Measurements from ENCODE around the gene NOG. TPM values are rescaled to one million over a fixed set of nuclear protein-coding genes. Genes with fewer than 3 reads are reported as not detected.

NOG gene
- total RNA-seq, 1 experiment from 2014 or later = 0.15 TPM

- ChIA-PET POLR2A (ENCODE audit: low non-redundant PET) (no interaction called here), CTCF (no interaction called here)
- no TSS peak for BruUV-seq (replicated peaks)
- no peak for TF ChIP-seq CTCF (conservative IDR thresholded peaks at IDR 0.05; ENCODE audit: low read depth, low read length)
- TF ChIP-seq EZH2 (IDR thresholded peaks at IDR 0.05; ENCODE audit: borderline replicate concordance, low read depth, low read length, poor library complexity, severe bottlenecking) = no peak
- H3K9me3 ChIP-seq (ENCODE audit: low read depth, low read length, poor library complexity, severe bottlenecking) = no peaks in the 10 kb centered on the region
- no peak overlapping the region for H3K4me3 ChIP-seq (ENCODE audit: low read depth, low read length, poor library complexity, severe bottlenecking)
- intact Hi-C loops (cut with micrococcal nuclease; ENCODE audit: unreplicated experiment) = no loop called here
- peaks cover 21% of the 10 kb centered on the region for H3K4me1 ChIP-seq (ENCODE audit: insufficient read depth, low read length, poor library complexity, severe bottlenecking)
- H3K36me3 ChIP-seq (ENCODE audit: insufficient read depth, low read length, poor library complexity, severe bottlenecking) = no peaks in the 10 kb centered on the region
- no peak for DNase-seq (ENCODE audit: low spot score)
- peaks cover 41% of the 10 kb centered on the region for H3K27me3 ChIP-seq (replicated peaks; ENCODE audit: insufficient read depth, low read depth, low read length, poor library complexity)
- no peak overlapping the region for H3K27ac ChIP-seq (ENCODE audit: low read depth, low read length, poor library complexity, severe bottlenecking)
Observed at GRCh38 chr17:56598466-56598865, 5.0 kb downstream of the NOG start.

DNA sequence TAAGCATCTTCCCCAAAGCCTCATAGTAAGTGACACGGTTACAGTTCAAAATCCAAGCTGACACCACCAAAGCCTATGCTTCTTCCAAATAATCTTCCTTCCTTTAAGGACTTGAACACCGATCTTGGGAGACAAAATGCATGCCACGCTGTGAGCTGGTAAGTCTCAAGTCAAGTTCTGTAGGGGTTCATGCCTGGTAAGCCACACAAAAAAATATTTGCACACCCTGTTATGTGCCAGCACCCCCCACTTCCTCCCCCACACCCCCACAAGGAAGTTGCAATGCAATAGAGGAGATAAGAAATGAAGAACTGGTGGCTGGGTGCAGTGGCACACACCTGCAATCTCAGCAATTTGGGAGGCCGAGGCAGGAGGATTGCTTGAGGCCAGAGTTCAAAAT lies 5.6 kb downstream of the NOG start:
- H3K4me1 ChIP-seq (ENCODE audit: insufficient read depth, low read length, poor library complexity, severe bottlenecking) = peaks cover 20% of the 10 kb centered on the region
- TF ChIP-seq EZH2 (IDR thresholded peaks at IDR 0.05; ENCODE audit: borderline replicate concordance, low read depth, low read length, poor library complexity, severe bottlenecking) = no peak
- TF ChIP-seq CTCF (conservative IDR thresholded peaks at IDR 0.05; ENCODE audit: low read depth, low read length) = no peak
- CTCF ChIA-PET = no interaction called here
- DNase-seq (ENCODE audit: low spot score) = no peak
- BruUV-seq (replicated peaks) = no TSS peak
- no peaks in the 10 kb centered on the region for H3K36me3 ChIP-seq (ENCODE audit: insufficient read depth, low read length, poor library complexity, severe bottlenecking)
- no peak overlapping the region for H3K4me3 ChIP-seq (ENCODE audit: low read depth, low read length, poor library complexity, severe bottlenecking)
- H3K27ac ChIP-seq (ENCODE audit: low read depth, low read length, poor library complexity, severe bottlenecking) = no peak overlapping the region
- POLR2A ChIA-PET (ENCODE audit: low non-redundant PET) = no interaction called here
- intact Hi-C loops (cut with micrococcal nuclease; ENCODE audit: unreplicated experiment) = no loop called here
- H3K9me3 ChIP-seq (ENCODE audit: low read depth, low read length, poor library complexity, severe bottlenecking) = no peaks in the 10 kb centered on the region
- peaks cover 35% of the 10 kb centered on the region for H3K27me3 ChIP-seq (replicated peaks; ENCODE audit: insufficient read depth, low read depth, low read length, poor library complexity)

- TF ChIP-seq EZH2 (IDR thresholded peaks at IDR 0.05; ENCODE audit: borderline replicate concordance, low read depth, low read length, poor library complexity, severe bottlenecking) (no peak), CTCF (conservative IDR thresholded peaks at IDR 0.05; ENCODE audit: low read depth, low read length) (no peak)
- H3K9me3 ChIP-seq (ENCODE audit: low read depth, low read length, poor library complexity, severe bottlenecking) = no peaks in the 10 kb centered on the region
- H3K36me3 ChIP-seq (ENCODE audit: insufficient read depth, low read length, poor library complexity, severe bottlenecking) = no peaks in the 10 kb centered on the region
- H3K27me3 ChIP-seq (replicated peaks; ENCODE audit: insufficient read depth, low read depth, low read length, poor library complexity) = peaks cover 30% of the 10 kb centered on the region
- CTCF ChIA-PET = no interaction called here
- no TSS peak for BruUV-seq (replicated peaks)
- no peak overlapping the region for H3K27ac ChIP-seq (ENCODE audit: low read depth, low read length, poor library complexity, severe bottlenecking)
- intact Hi-C loops (cut with micrococcal nuclease; ENCODE audit: unreplicated experiment) = no loop called here
- peaks cover 15% of the 10 kb centered on the region for H3K4me1 ChIP-seq (ENCODE audit: insufficient read depth, low read length, poor library complexity, severe bottlenecking)
- POLR2A ChIA-PET (ENCODE audit: low non-redundant PET) = no interaction called here
- no peak overlapping the region for H3K4me3 ChIP-seq (ENCODE audit: low read depth, low read length, poor library complexity, severe bottlenecking)
- DNase-seq (ENCODE audit: low spot score) = no peak
Observed at GRCh38 chr17:56599566-56599965, 6.1 kb downstream of the NOG start.

All from A673 (cell line).